DMS153 (cell line): ENCODE data around the gene PRAMEF13.
"Not testable (repeated sequence)": the region's sequence is repeated elsewhere in the genome, so short reads cannot be mapped to it uniquely, and the experiment has no call there.

Experiments
- DNase-seq: peaks from one replicate; lab custom pipeline; 2025; lab: John Stamatoyannopoulos, UW

Gene PRAMEF13

DNA sequence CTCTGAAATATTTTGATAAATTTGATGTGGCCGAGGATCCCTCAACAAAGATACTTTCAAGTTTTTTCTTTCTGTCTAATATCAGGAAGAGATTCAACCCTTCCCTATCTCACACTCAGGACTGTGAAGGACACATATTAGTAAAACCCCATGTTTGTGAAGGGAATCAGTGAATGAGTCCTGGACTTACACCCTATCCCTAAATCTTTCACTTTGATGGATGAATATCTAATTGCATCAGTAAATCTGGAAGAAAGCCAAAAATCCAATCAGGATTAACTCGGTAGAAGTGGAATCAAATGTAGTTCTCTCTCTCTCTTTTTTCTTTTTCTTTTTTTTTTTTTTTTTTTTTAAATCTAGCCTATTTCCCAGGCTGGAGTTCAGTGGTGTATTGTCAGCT is 29.7 kb downstream of the PRAMEF13 start, which contains the start of gene PRAMEF9:
Gene PRAMEF9, plus strand, starts transcription at position 301 of the 400 bp plus-strand sequence. CDS start 3,433 bp downstream, outside the sequence.
- not testable (repeated sequence) for DNase-seq

DNA sequence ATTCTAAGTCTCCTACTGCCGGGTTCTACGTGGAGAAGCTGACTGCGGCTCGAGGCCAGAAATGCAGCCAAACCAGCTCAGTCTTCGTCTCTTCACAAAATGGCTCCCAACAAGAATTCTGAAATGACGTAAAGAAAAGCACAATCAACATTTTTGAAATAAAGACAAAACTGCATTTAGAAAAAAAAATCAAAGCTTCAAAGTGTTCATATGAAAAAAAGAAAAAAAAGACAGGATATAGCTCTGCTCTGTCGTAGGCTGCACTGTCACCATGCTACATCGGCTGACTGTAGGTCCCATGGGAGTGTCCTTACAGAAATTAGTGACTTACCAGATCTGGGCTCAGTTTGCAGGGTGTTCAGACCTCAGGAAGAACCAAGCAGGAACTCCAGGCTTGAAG is 35.7 kb downstream of the PRAMEF13 start, which contains the start of gene HNRNPCL4:
Gene HNRNPCL4, minus strand, starts transcription at position 101 of the 400 bp plus-strand sequence. CDS start 164 bp downstream, outside the sequence.
- DNase-seq = not testable (repeated sequence)

DNA sequence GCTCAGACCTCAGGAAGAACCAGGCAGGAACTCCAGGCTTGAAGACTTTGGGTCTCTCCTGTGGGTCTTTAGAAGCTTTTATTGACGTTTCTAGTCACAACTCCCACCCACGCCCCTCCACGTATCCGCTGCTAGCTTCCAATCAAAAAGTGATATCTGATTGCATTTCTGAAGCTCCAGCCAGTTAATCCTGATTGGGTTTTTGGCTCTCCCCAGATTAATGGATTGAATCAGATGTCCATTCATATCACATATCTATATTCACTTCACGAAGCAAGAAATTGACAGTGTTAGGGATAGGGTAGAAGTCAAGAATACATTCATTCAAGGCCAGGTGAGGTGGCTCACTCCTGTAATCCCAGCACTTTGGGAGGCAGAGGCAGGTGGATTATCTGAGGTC is 45.3 kb downstream of the PRAMEF13 start, which contains the start of gene PRAMEF26:
Gene PRAMEF26, minus strand, starts transcription at position 101 of the 400 bp plus-strand sequence. CDS start 2,914 bp downstream, outside the sequence.
- DNase-seq = not testable (repeated sequence)
